GM10248 (cell line): ENCODE results near the gene AOPEP.

Experiments used
- CTCF ChIA-PET: fragments of 300-600 bp; sonication (Branson Sonifier 250); formaldehyde crosslinking; extraction: SDS; loops from one replicate; lab custom pipeline; 2021; ENCODE audit warnings: antibody characterized with exemption; lab: Yijun Ruan, JAX
- POLR2A ChIA-PET: fragments of 350-650 bp; sonication (Branson Sonifier 250); formaldehyde crosslinking; extraction: SDS; loops from one replicate; lab custom pipeline; 2020; ENCODE audit warnings: antibody characterized with exemption; lab: Yijun Ruan, JAX
- DNase-seq: peaks from one replicate; pipeline ENCODE4 v3.0.0; 2012; ENCODE audit errors: extremely low spot score
- CTCF ChIP-seq: IDR thresholded peaks from 2 replicates; pipeline ENCODE4 v1.5.1; 2012; ENCODE audit warnings: mild to moderate bottlenecking, low read depth; ENCODE audit errors: extremely low read depth, missing control alignments, control extremely low read depth

AOPEP gene

GRCh38 chr9:95089257-95090022, 362.9 kb downstream of the AOPEP start:
- DNase-seq, result no peak
- TF ChIP-seq CTCF, result no peak
- POLR2A ChIA-PET, result no interaction called here
- CTCF ChIA-PET, result interaction anchor here (0.8 to 1.0 kb wide), 3 partner anchors 8 to 39 kb away, joined by 3 read pairs; no protein-coding TSS in a partner anchor

GRCh38 chr9:95090023-95090791, 363.7 kb downstream of the AOPEP start:
- POLR2A ChIA-PET, result no interaction called here
- CTCF ChIA-PET, result no interaction called here
- TF ChIP-seq CTCF, result no peak
- DNase-seq, result no peak

GRCh38 chr9:95090871-95091577, 364.5 kb downstream of the AOPEP start:
- ChIA-PET CTCF (no interaction called here), POLR2A (no interaction called here)
- no peak for DNase-seq
- no peak for TF ChIP-seq CTCF

- CTCF ChIA-PET, result interaction anchor here (1.0 to 1.9 kb wide), 3 partner anchors 27 to 411 kb away, joined by 4 to 6 read pairs (median 5); no protein-coding TSS in a partner anchor
Observed at GRCh38 chr9:95091601-95092261, 365.2 kb downstream of the AOPEP start.

GRCh38 chr9:95092262-95093072, 366.0 kb downstream of the AOPEP start:
- no peak for TF ChIP-seq CTCF
- POLR2A ChIA-PET, result no interaction called here
- CTCF ChIA-PET, result interaction anchor here (1.0 to 1.9 kb wide), 4 partner anchors 26 to 411 kb away, joined by 3 to 6 read pairs (median 4); no protein-coding TSS in a partner anchor
- no peak for DNase-seq

More at GRCh38 chr9:95091601-95092261, 365.2 kb downstream of the AOPEP start:
- no peak for TF ChIP-seq CTCF
- no peak for DNase-seq
- POLR2A ChIA-PET, result no interaction called here
